ENCODE data around the gene RPS2.
"Not testable (repeated sequence)": the region's sequence is repeated elsewhere in the genome, so short reads cannot be mapped to it uniquely, and the experiment has no call there.

RPS2 gene

GRCh38 chr16:1962161-1963153, 2.2 kb downstream of the RPS2 start:
- DNase-seq = not testable (repeated sequence)

GRCh38 chr16:1961651-1962067, 3.0 kb downstream of the RPS2 start:
- DNase-seq = no peak

- DNase-seq = no peak
Observed at GRCh38 chr16:1960665-1961630, 3.7 kb downstream of the RPS2 start.

GRCh38 chr16:1959269-1960039, 5.2 kb downstream of the RPS2 start, which contains the start of gene NDUFB10:
Gene NDUFB10 (plus strand): TSS chr16:1959538. CDS start chr16:1959625, 87 bp downstream.
- peak; percentile 96 for DNase-seq

- DNase-seq = no peak
Observed at GRCh38 chr16:1958715-1959268, 5.8 kb downstream of the RPS2 start.

GRCh38 chr16:1958143-1958491, 6.5 kb downstream of the RPS2 start:
- not testable (repeated sequence) for DNase-seq

- DNase-seq = not testable (repeated sequence)
Observed at GRCh38 chr16:1957434-1958142, 7.0 kb downstream of the RPS2 start.

- DNase-seq = no peak
Observed at GRCh38 chr16:1953734-1954133, 10.9 kb downstream of the RPS2 start.

GRCh38 chr16:1950559-1950958, 14.1 kb downstream of the RPS2 start:
- peak; percentile 49 for DNase-seq

GRCh38 chr16:1950047-1950446, 14.6 kb downstream of the RPS2 start:
- peak; percentile 46 for DNase-seq

- DNase-seq = no peak
Observed at GRCh38 chr16:1949507-1949906, 15.1 kb downstream of the RPS2 start.

GRCh38 chr16:1947369-1947670, 17.3 kb downstream of the RPS2 start:
- DNase-seq = no peak

- peak; percentile 50 for DNase-seq
Observed at GRCh38 chr16:1946495-1947368, 17.9 kb downstream of the RPS2 start.

- peak; percentile 47 for DNase-seq
Observed at GRCh38 chr16:1945559-1946391, 18.9 kb downstream of the RPS2 start.

- DNase-seq = no peak
Observed at GRCh38 chr16:1944612-1945199, 19.9 kb downstream of the RPS2 start.

GRCh38 chr16:1942810-1943726, 21.6 kb downstream of the RPS2 start, which contains the start of gene MSRB1:
Gene MSRB1 (minus strand): TSS chr16:1943199. CDS start chr16:1943156, 43 bp downstream.
- peak; percentile 99 for DNase-seq

- DNase-seq = no peak
Observed at GRCh38 chr16:1942047-1942809, 22.4 kb downstream of the RPS2 start.

All from islet precursor cell (in vitro differentiated cells).